WTC11 (cell line): Measurements from ENCODE around the gene HDAC7. TPM values are rescaled to one million over a fixed set of nuclear protein-coding genes. Genes with fewer than 3 reads are reported as not detected.

Experiments used
- ATAC-seq: fragments of 200-7000 bp; cut with Tn5 transposase; 2 replicates; pipeline ENCODE4 v1.10.0; 2021; ENCODE audit warnings: mild to moderate bottlenecking, moderate library complexity
- CTCF ChIA-PET: fragments of 300-600 bp; sonication (Branson Sonifier 250); formaldehyde crosslinking; loops from one replicate; lab custom pipeline; 2021; ENCODE audit warnings: antibody characterized with exemption; lab: Charles Lee
- POLR2A ChIA-PET: fragments of 350-600 bp; sonication (Branson Sonifier 250); formaldehyde crosslinking; loops from one replicate; lab custom pipeline; 2021; ENCODE audit warnings: antibody characterized with exemption; lab: Charles Lee
- DNase-seq: peaks from one replicate; pipeline ENCODE4 v3.0.0; 2021; ENCODE audit warnings: low spot score
- H3K27ac Mint-ChIP-seq: 2 replicates; pipeline ENCODE4 v1.8.0; 2021; ENCODE audit warnings: mixed read lengths
- H3K27me3 Mint-ChIP-seq: 2 replicates; pipeline ENCODE4 v1.8.0; 2021; ENCODE audit warnings: low read depth, mild to moderate bottlenecking, moderate library complexity, mixed read lengths
- H3K36me3 Mint-ChIP-seq: 2 replicates; pipeline ENCODE4 v1.8.0; 2021; ENCODE audit warnings: mixed read lengths
- H3K4me1 Mint-ChIP-seq: 2 replicates; pipeline ENCODE4 v1.8.0; 2022; ENCODE audit warnings: mixed read lengths
- H3K4me3 Mint-ChIP-seq: 2 replicates; pipeline ENCODE4 v1.8.0; 2021; ENCODE audit warnings: mild to moderate bottlenecking, moderate library complexity, mixed read lengths
- H3K9me3 Mint-ChIP-seq: 2 replicates; pipeline ENCODE4 v1.8.0; 2021; ENCODE audit warnings: mixed read lengths
- CBFB ChIP-seq: sonication (generic); formaldehyde crosslinking; IDR thresholded peaks from 2 replicates; pipeline ENCODE4 v1.8.1; 2022; ENCODE audit warnings: mild to moderate bottlenecking, low read depth, missing genetic modification reagents
- CDX4 ChIP-seq: fragments of 250-450 bp; sonication (Bioruptor Pico); IDR thresholded peaks from 2 replicates; pipeline ENCODE4 v1.9.0; 2021; ENCODE audit warnings: moderate library complexity, mild to moderate bottlenecking, inconsistent platforms, borderline replicate concordance
- CREB1 ChIP-seq: sonication (generic); formaldehyde crosslinking; IDR thresholded peaks from 2 replicates; pipeline ENCODE4 v1.8.0; 2023; ENCODE audit warnings: mild to moderate bottlenecking, missing genetic modification reagents
- CTCF ChIP-seq: fragments of 200-600 bp; IDR thresholded peaks from 2 replicates; pipeline ENCODE4 v1.8.0; 2022; ENCODE audit warnings: antibody characterized with exemption
- E2F5 ChIP-seq: sonication (generic); formaldehyde crosslinking; IDR thresholded peaks from 2 replicates; pipeline ENCODE4 v1.8.1; 2022; ENCODE audit warnings: mild to moderate bottlenecking, moderate library complexity, missing genetic modification reagents
- FOXJ3 ChIP-seq: sonication (generic); formaldehyde crosslinking; IDR thresholded peaks from 2 replicates; pipeline ENCODE4 v1.9.0; 2021; ENCODE audit warnings: missing genetic modification reagents, mild to moderate bottlenecking, borderline replicate concordance
- GTF2I ChIP-seq: fragments of 250-450 bp; sonication (Bioruptor Pico); conservative IDR thresholded peaks from 2 replicates; pipeline ENCODE4 v1.4.0; 2021; ENCODE audit warnings: mild to moderate bottlenecking
- IRF1 ChIP-seq: sonication (generic); formaldehyde crosslinking; IDR thresholded peaks from 2 replicates; pipeline ENCODE4 v1.8.0; 2023; ENCODE audit warnings: missing genetic modification reagents
- JUN ChIP-seq: sonication (generic); formaldehyde crosslinking; IDR thresholded peaks from 2 replicates; pipeline ENCODE4 v1.8.0; 2023; ENCODE audit warnings: mild to moderate bottlenecking, missing genetic modification reagents
- MAX ChIP-seq: sonication (generic); formaldehyde crosslinking; IDR thresholded peaks from 2 replicates; pipeline ENCODE4 v1.8.0; 2022; ENCODE audit warnings: mild to moderate bottlenecking, missing genetic modification reagents
- MYBL2 ChIP-seq: sonication (generic); formaldehyde crosslinking; IDR thresholded peaks from 2 replicates; pipeline ENCODE4 v1.8.1; 2023; ENCODE audit warnings: mild to moderate bottlenecking, moderate library complexity, missing genetic modification reagents
- NFE2L1 ChIP-seq: sonication (generic); formaldehyde crosslinking; IDR thresholded peaks from 2 replicates; pipeline ENCODE4 v1.8.1; 2023; ENCODE audit warnings: missing genetic modification reagents
- RELA ChIP-seq: sonication (generic); formaldehyde crosslinking; IDR thresholded peaks from 2 replicates; pipeline ENCODE4 v1.8.1; 2022; ENCODE audit warnings: missing genetic modification reagents, mild to moderate bottlenecking, borderline replicate concordance
- SMAD4 ChIP-seq: sonication (generic); formaldehyde crosslinking; IDR thresholded peaks from 2 replicates; pipeline ENCODE4 v1.8.0; 2022; ENCODE audit warnings: mild to moderate bottlenecking, missing genetic modification reagents
- ZNF263 ChIP-seq: sonication (generic); formaldehyde crosslinking; IDR thresholded peaks from 2 replicates; pipeline ENCODE4 v1.8.1; 2022; ENCODE audit warnings: low read depth, mild to moderate bottlenecking, moderate library complexity, missing genetic modification reagents
- total RNA-seq: library from RNA; stranded (reverse); gene quantifications from 3 replicates; pipeline ENCODE4 v1.2.3, GENCODE V29; 2021

HDAC7 gene
- total RNA-seq, 1 experiment from 2014 or later = 111 TPM

GRCh38 chr12:47798382-47798948, 21.2 kb downstream of the HDAC7 start:
- ChIA-PET POLR2A (interaction anchor here (0.7 kb wide), 1 partner anchor 43 kb away, joined by 4 read pairs; no protein-coding TSS in a partner anchor), CTCF (interaction anchor here (0.6 to 14.9 kb wide), 14 partner anchors 12 to 80 kb away, joined by 3 to 408 read pairs (median 6); partner anchors contain the start of gene HDAC7)
- H3K27me3 Mint-ChIP-seq = no peaks in the 10 kb centered on the region
- H3K4me1 Mint-ChIP-seq = peaks cover 37% of the 10 kb centered on the region
- H3K4me3 Mint-ChIP-seq = no peak overlapping the region
- H3K36me3 Mint-ChIP-seq = peaks cover 9% of the 10 kb centered on the region
- no peak for TF ChIP-seq CDX4 (CRISPR knock-in tag)
- ATAC-seq (no peak), DNase-seq (no peak)
- no peaks in the 10 kb centered on the region for H3K9me3 Mint-ChIP-seq
- H3K27ac Mint-ChIP-seq = no peak overlapping the region; the same call in 1 of the 2 replicates

GRCh38 chr12:47797441-47797840, 22.3 kb downstream of the HDAC7 start:
- Mint-ChIP-seq H3K27ac (no peak overlapping the region; the same call in 1 of the 2 replicates), H3K9me3 (no peaks in the 10 kb centered on the region), H3K27me3 (no peaks in the 10 kb centered on the region), H3K4me3 (no peak overlapping the region), H3K36me3 (peaks cover 15% of the 10 kb centered on the region), H3K4me1 (peaks cover 28% of the 10 kb centered on the region)
- DNase-seq (peak; percentile 69), ATAC-seq (peak; percentile 83)
- TF ChIP-seq SMAD4 (CRISPR knock-in tag) (no peak), CTCF (0 out of 2 replicates have a peak, but pooled peaks have one; percentile 27)
- ChIA-PET CTCF (interaction anchor here (0.5 to 14.9 kb wide), 23 partner anchors 12 to 408 kb away, joined by 3 to 408 read pairs (median 4); partner anchors contain the start of genes HDAC7, RAPGEF3, SLC48A1 and VDR), POLR2A (interaction anchor here (0.9 to 1.1 kb wide), 4 partner anchors 11 to 23 kb away, joined by 3 to 4 read pairs (median 3); no protein-coding TSS in a partner anchor)

GRCh38 chr12:47795814-47796411, 23.8 kb downstream of the HDAC7 start:
- ChIA-PET CTCF (interaction anchor here (1.3 to 14.9 kb wide), 5 partner anchors 14 to 192 kb away, joined by 3 to 408 read pairs (median 49); no protein-coding TSS in a partner anchor), POLR2A (interaction anchor here (0.7 kb wide), 1 partner anchor 12 kb away, joined by 3 read pairs; no protein-coding TSS in a partner anchor)
- DNase-seq = no peak
- H3K4me1 Mint-ChIP-seq = peaks cover 14% of the 10 kb centered on the region
- H3K27me3 Mint-ChIP-seq = no peaks in the 10 kb centered on the region
- no peaks in the 10 kb centered on the region for H3K9me3 Mint-ChIP-seq
- H3K36me3 Mint-ChIP-seq = peaks cover 19% of the 10 kb centered on the region
- no peak overlapping the region for H3K27ac Mint-ChIP-seq
- no peak overlapping the region for H3K4me3 Mint-ChIP-seq
- TF ChIP-seq ZNF263 (no peak), MYBL2 (CRISPR knock-in tag) (no peak)
- ATAC-seq = no peak

- Mint-ChIP-seq H3K27me3 (no peaks in the 10 kb centered on the region), H3K9me3 (no peaks in the 10 kb centered on the region), H3K4me3 (no peak overlapping the region), H3K36me3 (peaks cover 22% of the 10 kb centered on the region), H3K27ac (no peak overlapping the region), H3K4me1 (peaks cover 12% of the 10 kb centered on the region)
- no peak for DNase-seq
- no peak for ATAC-seq
- no peak for TF ChIP-seq GTF2I (CRISPR knock-in tag)
- TF ChIP-seq IRF1 (CRISPR knock-in tag) = no peak
- CTCF ChIA-PET = interaction anchor here (0.9 to 14.9 kb wide), 4 partner anchors 9 to 41 kb away, joined by 3 to 408 read pairs (median 65); no protein-coding TSS in a partner anchor
- POLR2A ChIA-PET = no interaction called here
These were observed 24.4 kb downstream of the HDAC7 start for GRCh38 chr12:47795121-47795813.

- no peak overlapping the region for H3K4me3 Mint-ChIP-seq
- H3K4me1 Mint-ChIP-seq = peaks cover 12% of the 10 kb centered on the region
- ChIA-PET POLR2A (no interaction called here), CTCF (interaction anchor here (0.7 to 14.9 kb wide), 4 partner anchors 10 to 52 kb away, joined by 3 to 408 read pairs (median 26); no protein-coding TSS in a partner anchor)
- no peak overlapping the region for H3K27ac Mint-ChIP-seq
- no peaks in the 10 kb centered on the region for H3K27me3 Mint-ChIP-seq
- ATAC-seq (no peak), DNase-seq (no peak)
- peaks cover 22% of the 10 kb centered on the region for H3K36me3 Mint-ChIP-seq
- no peaks in the 10 kb centered on the region for H3K9me3 Mint-ChIP-seq
- no peak for TF ChIP-seq CREB1
- TF ChIP-seq E2F5 (CRISPR knock-in tag) = no peak
- no peak for TF ChIP-seq MAX (CRISPR knock-in tag)
- no peak for TF ChIP-seq CBFB (CRISPR knock-in tag)
- TF ChIP-seq RELA (CRISPR knock-in tag) = no peak
- no peak for TF ChIP-seq SMAD4 (CRISPR knock-in tag)
- no peak for TF ChIP-seq FOXJ3 (CRISPR knock-in tag)
- TF ChIP-seq JUN = no peak
- no peak for TF ChIP-seq NFE2L1 (CRISPR knock-in tag)
- TF ChIP-seq CDX4 (CRISPR knock-in tag) = no peak
These were observed 25.0 kb downstream of the HDAC7 start for GRCh38 chr12:47794679-47795078.
